GM18951 (cell line): ENCODE measurements around the gene TRAF7.

ENCODE experiments used
- POLR2A ChIP-seq: IDR thresholded peaks from 4 replicates; pipeline ENCODE4 v1.6.1; 2011; ENCODE audit warnings: mild to moderate bottlenecking; ENCODE audit not compliant: insufficient read length, insufficient read depth; ENCODE audit errors: extremely low read depth
- in situ Hi-C: fragments of 300-500 bp; cut with MboI; formaldehyde crosslinking; loops from one replicate; pipeline ENCODE4 v1.12.0; 2022; ENCODE audit warnings: low sequenced_read_pairs, mixed read lengths, inconsistent platforms; ENCODE audit not compliant: unreplicated experiment

TRAF7 gene

GRCh38 chr16:2187212-2187611, 31.6 kb downstream of the TRAF7 start:
- TF ChIP-seq POLR2A, result no peak
- in situ Hi-C loops, result no loop called here

DNA sequence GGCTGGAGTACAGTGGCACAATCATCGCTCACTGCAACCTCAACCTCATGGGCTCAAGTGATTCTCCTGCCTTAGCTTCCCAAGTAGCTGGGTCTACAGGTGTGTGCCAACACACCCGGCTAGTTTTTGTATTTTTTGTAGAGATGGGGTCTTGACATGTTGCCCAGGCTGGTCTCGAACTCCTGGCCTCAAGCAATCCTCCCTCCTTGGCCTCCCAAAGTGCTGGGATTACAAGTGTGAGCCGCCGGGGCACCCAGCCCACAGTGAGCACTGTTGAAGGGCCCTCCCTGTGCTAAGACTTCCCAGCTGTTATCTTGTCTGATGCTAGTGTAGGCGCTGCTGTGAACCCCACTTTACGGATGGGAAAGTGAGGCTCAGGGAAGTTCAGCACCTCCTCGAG, 32.8 kb downstream of the TRAF7 start:
- in situ Hi-C loops, result no loop called here
- no peak for TF ChIP-seq POLR2A

DNA sequence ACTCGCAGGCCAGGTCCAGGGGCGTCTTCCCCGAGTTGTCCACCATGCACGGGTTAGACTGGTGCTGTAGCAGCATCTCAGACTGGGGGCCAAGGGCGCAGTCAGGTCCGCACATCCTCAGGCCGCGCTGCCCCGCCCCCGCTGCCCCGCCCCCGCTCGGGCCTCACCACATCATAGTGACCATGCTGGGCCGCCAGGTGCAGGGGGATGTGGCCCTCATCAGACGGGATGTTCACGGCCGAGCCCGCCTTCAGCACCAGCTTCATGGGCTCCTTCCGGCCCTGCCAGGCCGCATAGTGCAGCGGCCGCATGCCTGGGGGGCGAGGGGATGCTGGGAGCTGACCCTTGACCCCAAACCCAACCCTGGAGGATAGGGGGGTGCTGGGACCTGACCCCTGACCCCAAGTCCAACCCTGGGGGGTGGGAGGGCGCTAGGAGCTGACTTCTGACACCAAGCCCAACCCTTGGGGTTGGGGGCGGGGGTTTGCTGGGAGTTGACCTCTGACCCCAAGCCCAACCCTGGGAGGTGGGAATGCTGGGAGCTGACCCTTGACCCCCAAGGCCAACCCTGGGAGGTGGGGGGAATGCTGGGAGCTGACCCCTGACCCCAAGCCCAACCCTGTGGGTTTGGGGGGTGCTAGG, 33.8 kb downstream of the TRAF7 start:
- TF ChIP-seq POLR2A, result no peak
- in situ Hi-C loops, result no loop called here

DNA sequence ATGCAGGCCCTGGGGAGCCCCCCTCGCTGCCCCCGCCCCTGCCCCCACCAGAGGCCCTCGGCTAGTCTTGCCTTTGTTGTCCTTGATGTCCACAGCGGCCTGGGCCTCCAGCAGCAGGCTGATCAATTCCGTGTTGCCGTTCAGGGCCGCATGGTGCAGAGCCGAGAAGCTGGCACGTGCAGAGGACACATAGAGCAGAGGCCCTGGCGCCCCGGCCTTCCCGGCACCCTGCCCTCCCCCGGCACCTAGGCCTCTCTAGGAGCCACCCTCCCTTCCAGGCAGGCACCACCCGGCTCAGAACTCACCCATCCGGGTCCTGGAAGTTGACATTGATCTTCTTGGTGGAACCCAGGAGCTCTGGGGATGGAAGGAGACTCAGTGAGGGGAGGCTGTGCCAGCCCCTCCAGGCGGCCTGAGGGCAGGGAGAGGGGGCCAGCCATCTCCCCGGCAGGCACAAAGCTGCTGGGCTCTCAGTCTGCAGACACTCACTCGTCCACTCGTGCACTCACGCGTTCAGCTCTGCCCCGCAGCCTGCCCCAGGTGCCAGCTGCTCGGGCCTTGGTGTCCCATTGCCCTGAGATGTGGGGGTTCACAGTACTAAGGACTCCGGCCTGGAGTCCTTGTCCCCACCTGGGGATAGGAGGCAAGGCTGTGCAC, 34.5 kb downstream of the TRAF7 start:
- TF ChIP-seq POLR2A, result no peak
- in situ Hi-C loops, result no loop called here

DNA sequence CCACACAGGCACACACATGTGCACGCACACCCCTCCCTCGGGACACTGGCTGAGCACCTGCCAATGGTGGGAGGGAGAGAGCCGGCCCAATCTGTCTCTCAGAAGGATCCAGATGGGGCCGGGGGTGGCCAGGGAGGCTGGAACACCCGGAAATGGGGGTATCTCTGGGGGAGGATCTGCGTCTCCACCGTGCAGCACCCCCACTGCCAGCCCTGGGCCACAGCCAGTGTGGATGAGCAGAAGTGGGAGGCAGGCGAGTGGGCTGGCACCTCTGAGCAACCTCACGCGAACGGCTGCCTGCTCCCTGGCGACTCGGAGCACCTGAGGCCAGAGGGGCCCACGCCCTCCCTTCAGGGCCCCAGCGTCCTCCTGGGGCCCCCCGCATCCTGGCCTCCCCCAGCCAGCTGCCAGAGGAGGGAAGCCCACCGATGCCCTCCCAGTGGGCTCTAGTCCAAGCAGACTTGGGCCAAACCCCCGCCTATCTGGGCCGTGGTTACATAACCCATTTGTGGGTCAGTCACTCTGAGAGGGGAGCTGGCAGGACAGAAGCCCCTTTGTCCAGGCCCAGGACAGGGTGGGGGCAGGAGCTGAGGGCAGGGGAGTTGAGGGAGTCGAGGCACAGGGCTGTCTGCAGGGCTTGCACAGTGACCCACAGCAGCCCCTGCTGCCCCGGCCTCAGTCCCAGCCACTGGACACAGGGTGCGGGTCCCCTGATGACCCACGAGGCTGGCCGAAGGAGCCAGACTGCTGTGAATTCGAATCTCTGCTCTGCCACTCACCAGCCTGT, 35.3 kb downstream of the TRAF7 start:
- in situ Hi-C loops, result no loop called here
- TF ChIP-seq POLR2A, result no peak

DNA sequence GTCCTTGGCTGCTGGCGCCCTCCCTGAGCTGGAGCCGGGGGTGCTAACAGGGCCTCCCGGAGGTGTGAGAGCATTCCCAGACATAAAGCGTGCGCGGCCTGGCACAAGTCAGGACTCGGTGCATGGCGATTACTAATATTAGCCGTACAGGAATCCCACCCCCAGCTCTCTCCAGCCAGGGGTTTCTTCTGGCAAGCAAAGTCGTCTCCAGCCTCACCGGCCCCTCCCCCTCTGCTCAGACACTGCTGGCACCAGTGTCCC, 35.8 kb downstream of the TRAF7 start:
- TF ChIP-seq POLR2A, result no peak
- in situ Hi-C loops, result no loop called here

- TF ChIP-seq POLR2A, result no peak
- in situ Hi-C loops, result no loop called here
Observed at GRCh38 chr16:2194166-2194834, 38.7 kb downstream of the TRAF7 start.

- in situ Hi-C loops, result no loop called here
- no peak for TF ChIP-seq POLR2A
Observed at GRCh38 chr16:2194852-2195321, 39.3 kb downstream of the TRAF7 start.

GRCh38 chr16:2195322-2196161, 40.0 kb downstream of the TRAF7 start:
- no peak for TF ChIP-seq POLR2A
- in situ Hi-C loops, result no loop called here

GRCh38 chr16:2196162-2196980, 40.8 kb downstream of the TRAF7 start, which contains the start of gene CASKIN1:
Gene CASKIN1, minus strand, starts transcription at chr16:2196605. Its CDS starts 173 bp downstream, at chr16:2196432.
- in situ Hi-C loops, result no loop called here
- TF ChIP-seq POLR2A, result no peak

GRCh38 chr16:2196981-2197511, 41.5 kb downstream of the TRAF7 start:
- no peak for TF ChIP-seq POLR2A
- in situ Hi-C loops, result no loop called here
